ENCODE results near the gene OXT. TPM values are rescaled to one million over a fixed set of nuclear protein-coding genes. Genes with fewer than 3 reads are reported as not detected.

The OXT gene
- total and polyA plus RNA-seq, 5 experiments from 2014 or later, result 0.53 to 2.6 (median 2.2) TPM

GRCh38 chr20:3042625-3043024 is 28.8 kb upstream of the OXT start:
- no peaks in the 10 kb centered on the region for H3K9me3 Mint-ChIP-seq
- H3K36me3 Mint-ChIP-seq, result peaks cover 0 to 35% (median 2%) of the 10 kb centered on the region in 3 donors
- no peak for DNase-seq
- ATAC-seq, result no peak
- no peaks in the 10 kb centered on the region for H3K27me3 Mint-ChIP-seq
- H3K4me3 Mint-ChIP-seq, result peak overlapping the region in 1 of 10 donors; percentile 48
- POLR2A ChIA-PET, result interaction anchor here (1.1 kb wide), 1 partner anchor 41 kb away, joined by 3 read pairs; no protein-coding TSS in a partner anchor
- H3K4me1 Mint-ChIP-seq, result peaks cover 16 to 24% (median 19%) of the 10 kb centered on the region in 4 donors
- peak overlapping the region in 7 of 10 donors; percentile 8 to 86 (median 52) for H3K27ac Mint-ChIP-seq

GRCh38 chr20:3043322-3043721 is 28.1 kb upstream of the OXT start, which contains the start of gene GNRH2:
TSS of gene GNRH2 (plus strand) at chr20:3043622. CDS start at chr20:3044415, 793 bp downstream.
- H3K4me1 Mint-ChIP-seq, result peaks cover 18 to 24% (median 21%) of the 10 kb centered on the region in 4 donors
- H3K27ac Mint-ChIP-seq, result peak within 1 kb of the TSS; percentile 9 to 86 (median 57)
- H3K9me3 Mint-ChIP-seq, result no peaks in the 10 kb centered on the region
- peaks cover 0 to 32% (median 2%) of the 10 kb centered on the region in 3 donors for H3K36me3 Mint-ChIP-seq
- peak within 1 kb of the TSS in 7 of 10 donors; percentile 9 to 88 (median 48) for H3K4me3 Mint-ChIP-seq
- H3K27me3 Mint-ChIP-seq, result no peaks in the 10 kb centered on the region
- ATAC-seq, result no peak
- DNase-seq, result no peak
- POLR2A ChIA-PET, result interaction anchor here (0.6 kb wide), 1 partner anchor 175 kb away, joined by 3 read pairs; no protein-coding TSS in a partner anchor

GRCh38 chr20:3044336-3044965 is 27.0 kb upstream of the OXT start:
- H3K27me3 Mint-ChIP-seq, result no peaks in the 10 kb centered on the region
- peaks cover 20 to 25% (median 22%) of the 10 kb centered on the region in 4 donors for H3K4me1 Mint-ChIP-seq
- DNase-seq (no peak), ATAC-seq (no peak)
- POLR2A ChIA-PET, result interaction anchor here (2.2 kb wide), 1 partner anchor 28 kb away, joined by 6 read pairs; the partner anchor contains the start of gene OXT
- peaks cover 0 to 26% (median 3%) of the 10 kb centered on the region in 3 donors for H3K36me3 Mint-ChIP-seq
- no peaks in the 10 kb centered on the region for H3K9me3 Mint-ChIP-seq
- peak overlapping the region in 6 of 10 donors; percentile 9 to 95 (median 77) for H3K27ac Mint-ChIP-seq
- peak overlapping the region in 8 of 10 donors; percentile 44 to 94 (median 89) for H3K4me3 Mint-ChIP-seq

GRCh38 chr20:3045042-3045815 is 26.2 kb upstream of the OXT start:
- Mint-ChIP-seq H3K9me3 (no peaks in the 10 kb centered on the region), H3K36me3 (peaks cover 0 to 27% (median 6%) of the 10 kb centered on the region in 3 donors), H3K4me1 (peaks cover 20 to 24% (median 22%) of the 10 kb centered on the region in 4 donors), H3K4me3 (peak overlapping the region; percentile 81 to 95 (median 90)), H3K27me3 (no peaks in the 10 kb centered on the region), H3K27ac (peak overlapping the region; percentile 81 to 95 (median 89))
- ATAC-seq, result peak; percentile 45 to 61
- POLR2A ChIA-PET, result interaction anchor here (0.6 to 2.2 kb wide), 7 partner anchors 13 to 180 kb away, joined by 3 to 6 read pairs (median 4); partner anchors contain the start of genes OXT and PTPRA
- DNase-seq, result peak in 8 of 10 donors; percentile 21 to 72 (median 37)

GRCh38 chr20:3045816-3046676 is 25.4 kb upstream of the OXT start, which contains the start of gene MRPS26:
TSS of gene MRPS26 (plus strand) at chr20:3046052. CDS start at chr20:3046069, 17 bp downstream.
- H3K4me1 Mint-ChIP-seq, result peaks cover 20 to 31% (median 24%) of the 10 kb centered on the region in 4 donors
- H3K9me3 Mint-ChIP-seq, result no peaks in the 10 kb centered on the region
- peak within 1 kb of the TSS; percentile 81 to 95 (median 90) for H3K4me3 Mint-ChIP-seq
- ATAC-seq, result peak; percentile 86 to 90
- no peaks in the 10 kb centered on the region for H3K27me3 Mint-ChIP-seq
- POLR2A ChIA-PET, result interaction anchor here (0.8 to 2.2 kb wide), 4 partner anchors 26 to 181 kb away, joined by 3 to 6 read pairs (median 4); partner anchors contain the start of genes OXT and PTPRA
- H3K36me3 Mint-ChIP-seq, result peaks cover 0 to 22% (median 4%) of the 10 kb centered on the region in 3 donors
- H3K27ac Mint-ChIP-seq, result peak within 1 kb of the TSS; percentile 81 to 95 (median 89)
- DNase-seq, result peak; percentile 52 to 87 (median 74)

GRCh38 chr20:3046677-3047462 is 24.6 kb upstream of the OXT start:
- POLR2A ChIA-PET, result interaction anchor here (1.1 to 2.2 kb wide), 2 partner anchors 25 to 181 kb away, joined by 3 to 6 read pairs; partner anchors contain the start of gene OXT
- H3K9me3 Mint-ChIP-seq, result no peaks in the 10 kb centered on the region
- H3K36me3 Mint-ChIP-seq, result peaks cover 0 to 17% (median 4%) of the 10 kb centered on the region in 3 donors
- peaks cover 19 to 32% (median 24%) of the 10 kb centered on the region in 4 donors for H3K4me1 Mint-ChIP-seq
- ATAC-seq (peak; percentile 0 to 2), DNase-seq (peak in 1 of 10 donors; percentile 15)
- H3K27me3 Mint-ChIP-seq, result no peaks in the 10 kb centered on the region
- peak overlapping the region; percentile 25 to 93 (median 74) for H3K27ac Mint-ChIP-seq
- peak overlapping the region; percentile 81 to 95 (median 88) for H3K4me3 Mint-ChIP-seq

GRCh38 chr20:3047486-3048419 is 23.7 kb upstream of the OXT start:
- Mint-ChIP-seq H3K27ac (peak overlapping the region in 4 of 10 donors; percentile 15 to 59 (median 44)), H3K27me3 (no peaks in the 10 kb centered on the region), H3K4me1 (peaks cover 18 to 32% (median 24%) of the 10 kb centered on the region in 4 donors), H3K4me3 (peak overlapping the region; percentile 30 to 95 (median 83)), H3K36me3 (peaks cover 0 to 15% (median 4%) of the 10 kb centered on the region in 3 donors), H3K9me3 (no peaks in the 10 kb centered on the region)
- DNase-seq, result no peak
- ATAC-seq, result no peak
- POLR2A ChIA-PET, result interaction anchor here (0.6 to 1.1 kb wide), 3 partner anchors 49 to 182 kb away, joined by 3 read pairs; no protein-coding TSS in a partner anchor

GRCh38 chr20:3051385-3052019 is 19.9 kb upstream of the OXT start:
- H3K27ac Mint-ChIP-seq, result peak overlapping the region in 5 of 10 donors; percentile 18 to 82 (median 37)

GRCh38 chr20:3059489-3059888 is 11.9 kb upstream of the OXT start:
- Mint-ChIP-seq H3K36me3 (peaks cover 0 to 5% (median 0%) of the 10 kb centered on the region in 3 donors), H3K4me1 (peaks cover 0 to 12% (median 9%) of the 10 kb centered on the region in 4 donors), H3K4me3 (no peak overlapping the region), H3K27me3 (no peaks in the 10 kb centered on the region), H3K27ac (no peak overlapping the region), H3K9me3 (no peaks in the 10 kb centered on the region)
- DNase-seq, result no peak
- POLR2A ChIA-PET, result interaction anchor here (0.7 kb wide), 1 partner anchor 42 kb away, joined by 3 read pairs; no protein-coding TSS in a partner anchor
- no peak for ATAC-seq

More at GRCh38 chr20:3051385-3052019, 19.9 kb upstream of the OXT start:
- ATAC-seq, result peak; percentile 39 to 68
- POLR2A ChIA-PET, result interaction anchor here (1.0 kb wide), 1 partner anchor 55 kb away, joined by 3 read pairs; no protein-coding TSS in a partner anchor
- no peaks in the 10 kb centered on the region for H3K9me3 Mint-ChIP-seq
- no peak overlapping the region for H3K4me3 Mint-ChIP-seq
- peaks cover 0 to 15% (median 4%) of the 10 kb centered on the region in 3 donors for H3K36me3 Mint-ChIP-seq
- peaks cover 11 to 25% (median 16%) of the 10 kb centered on the region in 4 donors for H3K4me1 Mint-ChIP-seq
- no peaks in the 10 kb centered on the region for H3K27me3 Mint-ChIP-seq
- DNase-seq, result no peak

Measured in naive thymus-derived CD8-positive, alpha-beta T cell (primary cell).